A549 (cell line): Measurements from ENCODE around the gene NEURL1. TPM values are rescaled to one million over a fixed set of nuclear protein-coding genes. Genes with fewer than 3 reads are reported as not detected.

Experiments used
- ATAC-seq, 2 experiments: fragments of 200-7000 bp in 1 of 2; fragments of >200 bp in 1 of 2; cut with Nextera tagmentation in 1 of 2; cut with Tn5 transposase in 1 of 2; 3 replicates each; pipeline versions ENCODE4 v1.8.0 to v1.9.1; 2018 to 2020; ENCODE audit warnings: mild to moderate bottlenecking in 1 of 2, moderate library complexity in 1 of 2
- CTCF ChIA-PET: fragments of 300-600 bp; sonication (Branson Sonifier 250); formaldehyde crosslinking; extraction: SDS; loops from one replicate; lab custom pipeline; 2021; ENCODE audit warnings: antibody characterized with exemption, inconsistent platforms; lab: Yijun Ruan, JAX
- POLR2A ChIA-PET: fragments of 350-600 bp; formaldehyde crosslinking; extraction: SDS; loops from one replicate; lab custom pipeline; 2021; ENCODE audit warnings: antibody characterized with exemption, inconsistent platforms; lab: Yijun Ruan, JAX
- DNase-seq, 2 experiments: peaks; one replicate each; pipeline versions ENCODE4 v3.0.0 to v3.0.0-alpha.2; 2011 to 2016; ENCODE audit warnings: low read depth in 1 of 2, low spot score in 1 of 2
- FAIRE-seq: peaks from 2 replicates; lab custom pipeline; 2011; peaks lifted over from hg19 to GRCh38; lab: Jason Lieb, UNC
- H3K27ac ChIP-seq, 2 experiments: fragments of >200 bp; sonication (Bioruptor Twin); formaldehyde crosslinking; 3 replicates each; pipeline ENCODE4 v1.5.1; 2016 to 2017
- H3K4me1 ChIP-seq: fragments of >200 bp; sonication (Bioruptor Twin); formaldehyde crosslinking; 3 replicates; pipeline ENCODE4 v1.6.1; 2016
- H3K4me2 ChIP-seq: fragments of >200 bp; sonication (Bioruptor Twin); formaldehyde crosslinking; 3 replicates; pipeline ENCODE4 v1.6.1; 2016
- H3K4me3 ChIP-seq: fragments of >200 bp; sonication (Bioruptor Twin); formaldehyde crosslinking; 3 replicates; pipeline ENCODE4 v1.5.1; 2016
- H3K9me3 ChIP-seq: fragments of >200 bp; sonication (Bioruptor Twin); formaldehyde crosslinking; 3 replicates; pipeline ENCODE4 v1.6.1; 2016
- CBX2 ChIP-seq: fragments of 200-600 bp; sonication (generic); IDR thresholded peaks from 2 replicates; pipeline ENCODE4 v1.6.1; 2016; ENCODE audit warnings: low read depth, mild to moderate bottlenecking, borderline replicate concordance
- CEBPB ChIP-seq, 2 experiments: fragments of >200 bp in 1 of 2; sonication (Bioruptor Twin) in 1 of 2; formaldehyde crosslinking in 1 of 2; IDR thresholded peaks; 2 replicates each; pipeline ENCODE4 v1.6.1; 2012 to 2016
- CHD4 ChIP-seq: fragments of 200-600 bp; sonication (generic); IDR thresholded peaks from 2 replicates; pipeline ENCODE4 v1.6.1; 2016; ENCODE audit warnings: antibody characterized with exemption, mild to moderate bottlenecking, borderline replicate concordance
- ELK1 ChIP-seq: fragments of 150-350 bp; IDR thresholded peaks from 2 replicates; pipeline ENCODE4 v1.6.1; 2014; ENCODE audit warnings: low read depth, mild to moderate bottlenecking, low read length
- EP300 ChIP-seq, 2 experiments: fragments of >200 bp; sonication (Bioruptor Twin); formaldehyde crosslinking; IDR thresholded peaks; 2 replicates in 1 of 2; 3 replicates in 1 of 2; pipeline ENCODE4 v1.6.1; 2016 to 2017
- ESRRA ChIP-seq: fragments of 150-350 bp; IDR thresholded peaks from 2 replicates; pipeline ENCODE4 v1.6.1; 2014; ENCODE audit warnings: mild to moderate bottlenecking, low read length, borderline replicate concordance
- GATA3 ChIP-seq: IDR thresholded peaks from 2 replicates; pipeline ENCODE4 v1.6.1; 2012; ENCODE audit warnings: borderline replicate concordance
- HDAC2 ChIP-seq: fragments of 200-600 bp; sonication (generic); IDR thresholded peaks from 2 replicates; pipeline ENCODE4 v1.6.1; 2016
- HEYL ChIP-seq: fragments of 250-450 bp; sonication (Bioruptor Pico); IDR thresholded peaks from 2 replicates; pipeline ENCODE4 v1.8.0; 2021; ENCODE audit warnings: mild to moderate bottlenecking, moderate library complexity
- HOXB5 ChIP-seq: fragments of 250-450 bp; sonication (Bioruptor Pico); IDR thresholded peaks from 2 replicates; pipeline ENCODE4 v1.5.0; 2020; ENCODE audit warnings: mild to moderate bottlenecking, moderate library complexity
- KDM1A ChIP-seq: fragments of 200-600 bp; sonication (generic); IDR thresholded peaks from 2 replicates; pipeline ENCODE4 v1.6.1; 2016; ENCODE audit warnings: low read depth, mild to moderate bottlenecking
- MAZ ChIP-seq: fragments of 150-350 bp; IDR thresholded peaks from 2 replicates; pipeline ENCODE4 v1.6.1; 2014; ENCODE audit warnings: antibody characterized with exemption, low read depth, low read length, borderline replicate concordance
- NPAS2 ChIP-seq: fragments of 250-450 bp; sonication (Bioruptor Pico); IDR thresholded peaks from 2 replicates; pipeline ENCODE4 v1.8.0; 2022; ENCODE audit warnings: mild to moderate bottlenecking, moderate library complexity, borderline replicate concordance
- NR3C1 ChIP-seq: fragments of >200 bp; sonication (Bioruptor Twin); formaldehyde crosslinking; IDR thresholded peaks from 3 replicates; pipeline ENCODE4 v1.6.1; 2017
- PHF8 ChIP-seq: fragments of 200-600 bp; sonication (generic); IDR thresholded peaks from 2 replicates; pipeline ENCODE4 v1.6.1; 2016; ENCODE audit warnings: low read depth, mild to moderate bottlenecking, antibody characterized with exemption, moderate library complexity, borderline replicate concordance
- POLR2A ChIP-seq: IDR thresholded peaks from 2 replicates; pipeline ENCODE4 v1.6.1; 2012; ENCODE audit warnings: mild to moderate bottlenecking, low read length
- RAD21 ChIP-seq, 2 experiments: fragments of >200 bp in 1 of 2; sonication (Bioruptor Twin) in 1 of 2; formaldehyde crosslinking in 1 of 2; IDR thresholded peaks in 1 of 2; conservative IDR thresholded peaks in 1 of 2; 2 replicates in 1 of 2; 3 replicates in 1 of 2; pipeline ENCODE4 v1.6.1; 2012 to 2018; ENCODE audit warnings: inconsistent platforms in 1 of 2
- RNF2 ChIP-seq: fragments of 200-600 bp; sonication (generic); IDR thresholded peaks from 2 replicates; pipeline ENCODE4 v1.6.1; 2016; ENCODE audit warnings: low read depth, mild to moderate bottlenecking, antibody characterized with exemption, moderate library complexity, borderline replicate concordance
- SMC3 ChIP-seq: fragments of >200 bp; sonication (Bioruptor Twin); formaldehyde crosslinking; IDR thresholded peaks from 3 replicates; pipeline ENCODE4 v1.6.1; 2018; ENCODE audit warnings: inconsistent platforms
- SREBF2 ChIP-seq: fragments of 450-650 bp; IDR thresholded peaks from 2 replicates; pipeline ENCODE4 v1.6.1; 2014; ENCODE audit warnings: mild to moderate bottlenecking, moderate library complexity
- TFCP2L1 ChIP-seq: fragments of 250-450 bp; sonication (Bioruptor Pico); IDR thresholded peaks from 2 replicates; pipeline ENCODE4 v1.5.0; 2021; ENCODE audit warnings: mild to moderate bottlenecking
- TP53 ChIP-seq: fragments of 250-450 bp; sonication (Bioruptor Pico); IDR thresholded peaks from 2 replicates; pipeline ENCODE4 v1.5.0; 2021; ENCODE audit warnings: mild to moderate bottlenecking, moderate library complexity
- ZNF302 ChIP-seq: fragments of 250-450 bp; sonication (Bioruptor Pico); IDR thresholded peaks from 2 replicates; pipeline ENCODE4 v1.9.0; 2021; ENCODE audit warnings: inconsistent platforms, mild to moderate bottlenecking, moderate library complexity
- ZSCAN20 ChIP-seq: fragments of 250-450 bp; sonication (Bioruptor Pico); IDR thresholded peaks from 2 replicates; pipeline ENCODE4 v1.8.0; 2022; ENCODE audit warnings: mild to moderate bottlenecking, moderate library complexity
- WGBS: methylation state at CpG from one replicate; pipeline ENCODE4 v1.1.6; 2017; ENCODE audit errors: missing lambda C conversion rate; 5-methylcytosine and 5-hydroxymethylcytosine counted together
- polyA plus RNA-seq, 4 experiments: library from polyadenylated mRNA; depleted of rRNA in 3 of 4; stranded (reverse); fragments of >200 nt; fragmentation: RNase III in 1 of 4; extraction: RNeasy Plus Mini Kit Qiagen cat#74134 plus additional on column Dnase treatment in 1 of 4; gene quantifications; 2 replicates in 3 of 4; 3 replicates in 1 of 4; pipeline ENCODE4 v1.2.3, GENCODE V29; 2011 to 2017
- TF ChIP-seq, protein P1 (sequence below): IDR thresholded peaks from 2 replicates; pipeline ENCODE4 v1.6.1; 2012
- TF ChIP-seq, protein P2 (sequence below): fragments of >200 bp; sonication (Bioruptor Twin); formaldehyde crosslinking; IDR thresholded peaks from 3 replicates; pipeline ENCODE4 v1.6.1; 2016

Gene NEURL1
- polyA plus RNA-seq, 2 of the 4 experiments (the other 2 are of a cell fraction), result 0.06 to 0.37 TPM

DNA sequence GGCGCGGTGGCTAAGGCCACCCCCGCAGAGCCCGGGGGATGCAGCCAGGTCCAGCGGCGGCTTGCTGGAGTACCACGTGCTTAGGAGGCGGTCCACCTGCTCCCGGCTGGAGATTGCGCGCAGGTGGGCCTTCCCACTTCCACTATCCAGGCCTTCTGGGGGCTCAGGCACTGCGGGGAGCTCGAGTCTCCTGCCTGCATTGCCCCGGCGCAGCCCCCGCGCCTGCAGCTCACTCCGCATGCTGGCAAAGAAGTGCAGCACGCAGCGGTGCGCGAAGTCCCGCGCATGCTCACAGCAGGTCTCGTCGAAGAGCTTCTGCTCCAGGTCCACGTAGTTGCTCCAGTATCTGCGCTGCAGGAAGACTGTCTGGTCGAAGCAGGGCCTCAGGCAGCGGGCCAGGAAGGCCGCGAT lies 20.2 kb upstream of the NEURL1 start (continued):
- TF ChIP-seq, protein P1, sequence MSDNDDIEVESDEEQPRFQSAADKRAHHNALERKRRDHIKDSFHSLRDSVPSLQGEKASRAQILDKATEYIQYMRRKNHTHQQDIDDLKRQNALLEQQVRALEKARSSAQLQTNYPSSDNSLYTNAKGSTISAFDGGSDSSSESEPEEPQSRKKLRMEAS, result no peak
- TF ChIP-seq, protein P2, sequence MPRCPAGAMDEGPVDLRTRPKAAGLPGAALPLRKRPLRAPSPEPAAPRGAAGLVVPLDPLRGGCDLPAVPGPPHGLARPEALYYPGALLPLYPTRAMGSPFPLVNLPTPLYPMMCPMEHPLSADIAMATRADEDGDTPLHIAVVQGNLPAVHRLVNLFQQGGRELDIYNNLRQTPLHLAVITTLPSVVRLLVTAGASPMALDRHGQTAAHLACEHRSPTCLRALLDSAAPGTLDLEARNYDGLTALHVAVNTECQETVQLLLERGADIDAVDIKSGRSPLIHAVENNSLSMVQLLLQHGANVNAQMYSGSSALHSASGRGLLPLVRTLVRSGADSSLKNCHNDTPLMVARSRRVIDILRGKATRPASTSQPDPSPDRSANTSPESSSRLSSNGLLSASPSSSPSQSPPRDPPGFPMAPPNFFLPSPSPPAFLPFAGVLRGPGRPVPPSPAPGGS, result no peak

DNA sequence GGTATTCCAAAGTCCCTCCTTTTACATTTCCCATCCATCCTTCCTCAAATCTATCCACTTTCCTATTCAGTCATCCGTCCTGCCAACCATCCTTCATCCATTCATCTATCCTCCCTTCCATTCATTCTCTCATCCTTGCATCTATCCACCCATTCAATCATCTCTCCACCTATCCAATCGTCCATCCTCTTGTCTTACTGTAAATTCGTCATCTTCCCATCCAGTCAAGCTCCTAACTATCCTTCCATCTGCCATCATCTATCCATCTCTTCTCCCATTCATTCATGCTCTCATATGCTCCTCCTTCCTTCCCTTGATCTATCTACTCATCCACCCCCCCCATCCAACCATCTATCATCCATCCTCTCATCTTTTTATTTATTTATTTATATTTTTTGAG lies 19.4 kb upstream of the NEURL1 start:
- Histone ChIP-seq H3K27ac (no peak overlapping the region), H3K9me3 (no peaks in the 10 kb centered on the region), H3K4me1 (peaks cover 13% of the 10 kb centered on the region), H3K4me3 (no peak overlapping the region)
- CTCF ChIA-PET, result interaction anchor here (3.6 to 6.8 kb wide), 2 partner anchors 11 to 58 kb away, joined by 17 to 51 read pairs; no protein-coding TSS in a partner anchor
- no peak for FAIRE-seq
- no peak for DNase-seq
- TF ChIP-seq CHD4, result no peak
- TF ChIP-seq HDAC2, result no peak
- TF ChIP-seq TFCP2L1 (CRISPR knock-in tag), result no peak
- TF ChIP-seq CEBPB (IDR thresholded peaks at IDR 0.05), result no peak
- TF ChIP-seq EP300 (IDR thresholded peaks at IDR 0.05), result no peak
- TF ChIP-seq POLR2A, result no peak
- TF ChIP-seq ESRRA, result no peak
- TF ChIP-seq NPAS2 (CRISPR knock-in tag), result no peak
- no peak for TF ChIP-seq ZSCAN20 (CRISPR knock-in tag)
- TF ChIP-seq, protein P1, result no peak
- no peak for TF ChIP-seq SREBF2
- TF ChIP-seq KDM1A, result no peak
- no peak for TF ChIP-seq PHF8
- TF ChIP-seq MAZ, result no peak
- TF ChIP-seq HEYL (CRISPR knock-in tag), result no peak
- TF ChIP-seq, all 56 proteins: peak for 0
- POLR2A ChIA-PET, result no interaction called here
- no peak for ATAC-seq
- WGBS, result 62% methylated on average over 3 of the region's 3 CpGs
- H3K4me2 ChIP-seq, result no peak overlapping the region

GRCh38 chr10:103475437-103475836 lies 18.1 kb upstream of the NEURL1 start:
- FAIRE-seq (no peak), ATAC-seq (peak in 1 of 2 experiments; percentile 30; a peak in 2 of 6 replicates), DNase-seq (no peak)
- ChIA-PET POLR2A (no interaction called here), CTCF (interaction anchor here (0.7 to 6.8 kb wide), 6 partner anchors 9 to 211 kb away, joined by 3 to 51 read pairs (median 4); no protein-coding TSS in a partner anchor)
- H3K9me3 ChIP-seq, result no peaks in the 10 kb centered on the region
- WGBS, result 58% methylated on average over 4 of the region's 4 CpGs
- TF ChIP-seq RNF2, result no peak
- no peak for TF ChIP-seq SREBF2
- no peak for TF ChIP-seq KDM1A
- TF ChIP-seq, protein P1, result no peak
- TF ChIP-seq GATA3, result no peak
- no peak for TF ChIP-seq POLR2A
- TF ChIP-seq ZNF302 (CRISPR knock-in tag), result no peak
- TF ChIP-seq CEBPB (IDR thresholded peaks at IDR 0.05), result no peak
- no peak for TF ChIP-seq PHF8
- TF ChIP-seq CBX2, result no peak
- no peak for TF ChIP-seq RAD21 (conservative IDR thresholded peaks at IDR 0.05 in 1 of 2, IDR thresholded peaks at IDR 0.05 in 1 of 2)
- TF ChIP-seq TP53 (CRISPR knock-in tag), result no peak
- TF ChIP-seq HEYL (CRISPR knock-in tag), result no peak
- TF ChIP-seq SMC3, result no peak
- TF ChIP-seq HOXB5 (CRISPR knock-in tag), result no peak
- TF ChIP-seq ELK1, result no peak
- TF ChIP-seq NR3C1, result no peak
- H3K4me2 ChIP-seq, result no peak overlapping the region
- H3K4me1 ChIP-seq, result peaks cover 24% of the 10 kb centered on the region
- no peak overlapping the region for H3K27ac ChIP-seq
- no peak overlapping the region for H3K4me3 ChIP-seq
